Measurements from ENCODE around the gene ACSS2.

DNA sequence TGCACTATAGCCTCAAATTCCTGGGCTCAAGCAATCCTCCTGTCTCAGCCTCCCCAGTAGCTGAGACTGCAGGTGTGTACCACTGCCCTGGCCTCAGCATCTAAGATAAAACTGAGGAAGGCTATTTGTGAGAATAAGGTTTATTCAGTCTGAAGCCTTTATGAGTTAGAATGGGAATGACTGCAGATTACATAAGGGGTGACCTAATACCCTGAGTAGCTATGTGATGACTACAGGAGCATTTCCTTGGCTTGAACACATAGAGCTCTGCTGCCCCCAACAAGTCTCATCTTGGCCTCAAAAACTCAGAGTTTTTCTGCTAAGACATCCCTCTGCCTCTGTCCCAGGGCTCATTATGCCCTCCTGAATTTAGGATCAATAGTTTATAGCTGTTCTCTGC is 71.6 kb downstream of the ACSS2 start:
- TF ChIP-seq, protein P1, sequence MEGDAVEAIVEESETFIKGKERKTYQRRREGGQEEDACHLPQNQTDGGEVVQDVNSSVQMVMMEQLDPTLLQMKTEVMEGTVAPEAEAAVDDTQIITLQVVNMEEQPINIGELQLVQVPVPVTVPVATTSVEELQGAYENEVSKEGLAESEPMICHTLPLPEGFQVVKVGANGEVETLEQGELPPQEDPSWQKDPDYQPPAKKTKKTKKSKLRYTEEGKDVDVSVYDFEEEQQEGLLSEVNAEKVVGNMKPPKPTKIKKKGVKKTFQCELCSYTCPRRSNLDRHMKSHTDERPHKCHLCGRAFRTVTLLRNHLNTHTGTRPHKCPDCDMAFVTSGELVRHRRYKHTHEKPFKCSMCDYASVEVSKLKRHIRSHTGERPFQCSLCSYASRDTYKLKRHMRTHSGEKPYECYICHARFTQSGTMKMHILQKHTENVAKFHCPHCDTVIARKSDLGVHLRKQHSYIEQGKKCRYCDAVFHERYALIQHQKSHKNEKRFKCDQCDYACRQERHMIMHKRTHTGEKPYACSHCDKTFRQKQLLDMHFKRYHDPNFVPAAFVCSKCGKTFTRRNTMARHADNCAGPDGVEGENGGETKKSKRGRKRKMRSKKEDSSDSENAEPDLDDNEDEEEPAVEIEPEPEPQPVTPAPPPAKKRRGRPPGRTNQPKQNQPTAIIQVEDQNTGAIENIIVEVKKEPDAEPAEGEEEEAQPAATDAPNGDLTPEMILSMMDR (IDR thresholded peaks at IDR 0.05), result no peak
- TF ChIP-seq EZH2 (IDR thresholded peaks at IDR 0.05; ENCODE audit: borderline replicate concordance, insufficient read depth, low read depth, low read length, poor library complexity, severe bottlenecking), result no peak

Measured in B cell (primary cell).